HepG2 (cell line): ENCODE data around the gene GJD4. TPM values are rescaled to one million over a fixed set of nuclear protein-coding genes. Genes with fewer than 3 reads are reported as not detected.

Source experiments
- ATAC-seq: fragments of 200-7000 bp; cut with Tn5 transposase; 3 replicates; pipeline ENCODE4 v1.9.1; 2020; ENCODE audit warnings: mild to moderate bottlenecking, moderate library complexity
- BruUV-seq: library from RNA; stranded (reverse); fragments of 400-500 nt; replicated peaks from 2 replicates; lab custom pipeline; 2021; lab: Mats Ljungman, UMichigan
- CTCF ChIA-PET: fragments of 300-600 bp; formaldehyde crosslinking; extraction: SDS; loops from one replicate; lab custom pipeline; 2021; ENCODE audit warnings: low total read pairs, inconsistent platforms, low intra/inter-chr PET ratio; lab: Yijun Ruan, JAX
- POLR2A ChIA-PET: fragments of 350-600 bp; sonication (Branson Sonifier 250); formaldehyde crosslinking; loops from one replicate; lab custom pipeline; 2020; ENCODE audit warnings: antibody characterized with exemption, inconsistent platforms; lab: Yijun Ruan, JAX
- DNase-seq: peaks from one replicate; pipeline ENCODE4 v3.0.0-alpha.2; 2015; ENCODE audit warnings: low spot score
- FAIRE-seq: peaks from 3 replicates; lab custom pipeline; 2011; peaks lifted over from hg19 to GRCh38; lab: Jason Lieb, UNC
- H2AFZ ChIP-seq: one replicate; pipeline ENCODE4 v1.6.1; 2011; ENCODE audit warnings: low read length, inconsistent platforms
- H3K27ac ChIP-seq: fragments of 300-600 bp; 3 replicates; pipeline ENCODE4 v1.8.0; 2011; ENCODE audit warnings: mixed run types, mild to moderate bottlenecking, mixed read lengths, low read length, inconsistent platforms; ENCODE audit not compliant: insufficient read depth; ENCODE audit errors: extremely low read length
- H3K27me3 ChIP-seq, 2 experiments: fragments of 200-600 bp in 1 of 2; 2 replicates in 1 of 2; 3 replicates in 1 of 2; pipeline versions ENCODE4 v1.6.0 to v1.8.0; 2011; ENCODE audit warnings: low read length in 2 of 2, mild to moderate bottlenecking in 2 of 2, moderate library complexity in 2 of 2, inconsistent platforms in 1 of 2; ENCODE audit not compliant: insufficient read depth in 2 of 2, control insufficient read depth in 1 of 2
- H3K36me3 ChIP-seq, 2 experiments: fragments of 200-600 bp in 1 of 2; replicated peaks in 1 of 2; 2 replicates in 1 of 2; 3 replicates in 1 of 2; pipeline versions ENCODE4 v1.5.1 to v1.8.0; 2011; ENCODE audit warnings: low read length in 2 of 2, inconsistent platforms in 1 of 2; ENCODE audit not compliant: insufficient read depth in 2 of 2, control insufficient read depth in 1 of 2
- H3K4me1 ChIP-seq: 2 replicates; pipeline ENCODE4 v1.5.1; 2012; ENCODE audit warnings: low read length, inconsistent platforms; ENCODE audit not compliant: insufficient read depth
- H3K4me2 ChIP-seq: 2 replicates; pipeline ENCODE4 v1.6.0; 2011; ENCODE audit warnings: low read depth, low read length, inconsistent platforms
- H3K4me3 ChIP-seq, 3 experiments: fragments of 200-600 bp in 1 of 3; sonication (generic), shearing (Covaris generic) in 1 of 3; replicated peaks in 1 of 3; 2 replicates each; pipeline ENCODE4 v1.5.1; 2011 to 2016; ENCODE audit warnings: low read length in 3 of 3, inconsistent platforms in 2 of 3, low read depth in 2 of 3, mild to moderate bottlenecking in 2 of 3, control low read depth in 1 of 3, mixed read lengths in 1 of 3; ENCODE audit not compliant: insufficient read depth in 1 of 3
- H3K79me2 ChIP-seq: one replicate; pipeline ENCODE4 v1.6.1; 2011; ENCODE audit warnings: low read length, inconsistent platforms; ENCODE audit not compliant: insufficient read depth
- H3K9ac ChIP-seq: 2 replicates; pipeline ENCODE4 v1.6.0; 2011; ENCODE audit warnings: mild to moderate bottlenecking, low read depth, low read length, inconsistent platforms; ENCODE audit not compliant: insufficient read depth
- H3K9me3 ChIP-seq: 2 replicates; pipeline ENCODE4 v1.5.1; 2012; ENCODE audit warnings: mild to moderate bottlenecking, low read length
- H4K20me1 ChIP-seq: 2 replicates; pipeline ENCODE4 v1.6.0; 2011; ENCODE audit warnings: inconsistent platforms, mild to moderate bottlenecking, low read length, moderate library complexity; ENCODE audit not compliant: insufficient read depth
- EHMT2 ChIP-seq: fragments of 200-600 bp; sonication (generic); IDR thresholded peaks from 2 replicates; pipeline ENCODE4 v1.7.0; 2017; ENCODE audit warnings: antibody characterized with exemption, low read depth, low read length, borderline replicate concordance
- HNF4A ChIP-seq: sonication (generic); formaldehyde crosslinking; IDR thresholded peaks from 2 replicates; pipeline ENCODE4 v1.4.0; 2020; ENCODE audit warnings: missing genetic modification reagents
- HNF4G ChIP-seq, 2 experiments: sonication (generic) in 1 of 2; formaldehyde crosslinking in 1 of 2; IDR thresholded peaks; 2 replicates each; pipeline versions ENCODE4 v1.4.0 to v1.6.1; 2011 to 2020; ENCODE audit warnings: borderline replicate concordance in 2 of 2, low read depth in 2 of 2, mild to moderate bottlenecking in 2 of 2, low read length in 1 of 2, missing genetic modification reagents in 1 of 2, moderate library complexity in 1 of 2
- MBNL3 ChIP-seq: fragments of 250-450 bp; sonication (Bioruptor Pico); conservative IDR thresholded peaks from 2 replicates; pipeline ENCODE4 v1.8.0; 2022; ENCODE audit warnings: mild to moderate bottlenecking, inconsistent platforms
- NAIF1 ChIP-seq: sonication (generic); formaldehyde crosslinking; IDR thresholded peaks from 2 replicates; pipeline ENCODE4 v1.5.0; 2020; ENCODE audit warnings: mild to moderate bottlenecking, missing genetic modification reagents, borderline replicate concordance
- POLR2G ChIP-seq: fragments of 200-400 bp; formaldehyde crosslinking; IDR thresholded peaks from 2 replicates; pipeline ENCODE4 v1.6.1; 2018; ENCODE audit warnings: mild to moderate bottlenecking, low read depth, low read length, moderate library complexity
- REL ChIP-seq: sonication (generic); formaldehyde crosslinking; conservative IDR thresholded peaks from 2 replicates; pipeline ENCODE4 v1.8.0; 2022; ENCODE audit warnings: mild to moderate bottlenecking, missing genetic modification reagents, moderate library complexity
- XBP1 ChIP-seq: sonication (generic); formaldehyde crosslinking; IDR thresholded peaks from 2 replicates; pipeline ENCODE4 v1.5.0; 2020; ENCODE audit warnings: missing genetic modification reagents
- ZNF12 ChIP-seq: sonication (generic); formaldehyde crosslinking; IDR thresholded peaks from 2 replicates; pipeline ENCODE4 v1.5.0; 2020; ENCODE audit warnings: missing genetic modification reagents
- ZNF414 ChIP-seq: sonication (generic); formaldehyde crosslinking; IDR thresholded peaks from 2 replicates; pipeline ENCODE4 v1.5.0; 2020; ENCODE audit warnings: missing genetic modification reagents
- ZNF569 ChIP-seq: sonication (generic); formaldehyde crosslinking; IDR thresholded peaks from 2 replicates; pipeline ENCODE4 v1.5.0; 2020; ENCODE audit warnings: mild to moderate bottlenecking, missing genetic modification reagents, moderate library complexity, borderline replicate concordance
- ZNF724P ChIP-seq: sonication (generic); formaldehyde crosslinking; IDR thresholded peaks from 2 replicates; pipeline ENCODE4 v1.8.0; 2022; ENCODE audit warnings: missing genetic modification reagents, borderline replicate concordance
- ZZZ3 ChIP-seq: sonication (generic); formaldehyde crosslinking; IDR thresholded peaks from 2 replicates; pipeline ENCODE4 v1.4.0; 2020; ENCODE audit warnings: missing genetic modification reagents, mild to moderate bottlenecking, borderline replicate concordance
- WGBS: methylation state at CpG from one replicate; pipeline ENCODE4 v1.1.6; 2017; ENCODE audit warnings: low lambda C conversion rate; 5-methylcytosine and 5-hydroxymethylcytosine counted together
- in situ Hi-C: cut with HindIII; loops from 2 replicates; pipeline ENCODE4 v1.10.0; 2017; ENCODE audit warnings: low pct_unique_long_range_greater_than_20kb; ENCODE audit not compliant: extremely low pct_ligation_motif_present
- intact Hi-C: fragments of 100-400 bp; cut with micrococcal nuclease; formaldehyde crosslinking; loops from one replicate; pipeline ENCODE4 v1.10.0; 2022; ENCODE audit not compliant: unreplicated experiment
- polyA plus RNA-seq, 8 experiments: library from polyadenylated mRNA; depleted of rRNA in 3 of 8; stranded (reverse) in 7 of 8; unstranded in 1 of 8; fragments of >200 nt; fragmentation: Illumina TruSeq in 4 of 8; extraction: Trizol in 4 of 8; gene quantifications; 2 replicates each; pipeline versions ENCODE4 v1.2.1 to v1.2.3, GENCODE V29; 2011 to 2016; ENCODE audit warnings: low read depth in 4 of 8, missing spikeins in 1 of 8, mixed read lengths in 1 of 8; ENCODE audit not compliant: insufficient read depth in 1 of 8
- total RNA-seq, 5 experiments: library from RNA; depleted of rRNA; stranded (reverse); fragments of >200 nt; fragmentation: Illumina TruSeq; extraction: Trizol; gene quantifications; 2 replicates each; pipeline ENCODE4 v1.2.3, GENCODE V29; 2016; ENCODE audit warnings: low read depth in 1 of 5
- TF ChIP-seq, protein P1 (sequence below): sonication (generic); formaldehyde crosslinking; IDR thresholded peaks from 2 replicates; pipeline ENCODE4 v1.8.0; 2022; ENCODE audit warnings: mild to moderate bottlenecking, missing genetic modification reagents, moderate library complexity

The GJD4 gene
- total and polyA plus RNA-seq, 2 of the 13 experiments (the other 11 are each of a cell fraction or from before 2014, with no cell fraction given): not detected

DNA sequence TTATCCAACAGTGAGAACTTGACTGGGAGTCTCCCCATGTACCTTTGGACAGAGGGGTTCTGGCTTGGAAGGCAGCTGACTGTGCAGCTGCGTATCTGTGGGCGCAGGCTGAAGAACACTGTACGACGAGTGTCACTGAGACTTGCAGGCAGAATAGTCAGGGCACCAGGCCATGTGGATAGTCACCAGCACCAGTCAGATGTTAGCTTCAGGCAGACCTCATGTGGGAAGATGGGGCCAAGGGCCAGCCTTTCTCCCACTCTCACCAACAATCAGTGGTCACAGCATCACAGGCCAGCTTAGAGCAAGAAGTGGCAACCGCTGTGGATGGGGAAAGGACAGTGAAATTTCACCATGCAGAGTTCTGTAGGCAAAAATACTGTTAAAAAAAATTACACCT is 43.4 kb upstream of the GJD4 start:
- FAIRE-seq (no peak), DNase-seq (no peak), ATAC-seq (no peak; the same call in 2 of the 3 replicates)
- in situ Hi-C loops (loop anchor here (25.0 kb wide), 1 partner anchor 449 kb away; no protein-coding TSS in a partner anchor), intact Hi-C loops (loop anchor here (2.0 kb wide), 1 partner anchor 223 kb away; no protein-coding TSS in a partner anchor)
- Histone ChIP-seq H3K27me3 (no peaks in the 10 kb centered on the region), H3K27ac (no peak overlapping the region), H3K9ac (no peak overlapping the region), H3K9me3 (no peaks in the 10 kb centered on the region), H3K4me2 (no peak overlapping the region), H3K36me3 (peaks cover 13 to 48% of the 10 kb centered on the region in 2 experiments), H4K20me1 (no peaks in the 10 kb centered on the region), H2AFZ (no peak overlapping the region), H3K4me1 (no peaks in the 10 kb centered on the region), H3K79me2 (no peaks in the 10 kb centered on the region), H3K4me3 (no peak overlapping the region)
- CTCF ChIA-PET: no interaction called here
- TF ChIP-seq EHMT2: no peak
- no peak for TF ChIP-seq ZNF12 (CRISPR knock-in tag)
- TF ChIP-seq POLR2G: no peak
- no peak for TF ChIP-seq NAIF1
- TF ChIP-seq MBNL3 (CRISPR knock-in tag): no peak
- TF ChIP-seq ZNF569: no peak
- no peak for TF ChIP-seq ZNF724P (CRISPR knock-in tag)
- TF ChIP-seq ZNF414 (CRISPR knock-in tag): no peak
- TF ChIP-seq HNF4A (CRISPR knock-in tag): no peak
- no peak for TF ChIP-seq REL (CRISPR knock-in tag)
- TF ChIP-seq, protein P1, sequence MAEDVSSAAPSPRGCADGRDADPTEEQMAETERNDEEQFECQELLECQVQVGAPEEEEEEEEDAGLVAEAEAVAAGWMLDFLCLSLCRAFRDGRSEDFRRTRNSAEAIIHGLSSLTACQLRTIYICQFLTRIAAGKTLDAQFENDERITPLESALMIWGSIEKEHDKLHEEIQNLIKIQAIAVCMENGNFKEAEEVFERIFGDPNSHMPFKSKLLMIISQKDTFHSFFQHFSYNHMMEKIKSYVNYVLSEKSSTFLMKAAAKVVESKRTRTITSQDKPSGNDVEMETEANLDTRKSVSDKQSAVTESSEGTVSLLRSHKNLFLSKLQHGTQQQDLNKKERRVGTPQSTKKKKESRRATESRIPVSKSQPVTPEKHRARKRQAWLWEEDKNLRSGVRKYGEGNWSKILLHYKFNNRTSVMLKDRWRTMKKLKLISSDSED (CRISPR knock-in tag): no peak
- no peak for TF ChIP-seq ZZZ3 (CRISPR knock-in tag)
- no peak for TF ChIP-seq XBP1
- no peak for TF ChIP-seq HNF4G (IDR thresholded peaks at IDR 0.05; ENCODE audit: borderline replicate concordance, low read depth, low read length)
- TF ChIP-seq HNF4G (CRISPR knock-in tag; IDR thresholded peaks at IDR 0.05; ENCODE audit: borderline replicate concordance, low read depth): no peak
- 100% methylated on average over 3 of the region's 5 CpGs for WGBS
- BruUV-seq: no TSS peak
- POLR2A ChIA-PET: no interaction called here
